ENCODE measurements around the gene SASS6. TPM values are rescaled to one million over a fixed set of nuclear protein-coding genes. Genes with fewer than 3 reads are reported as not detected.

SASS6 gene
- total RNA-seq, 1 experiment from 2014 or later = 7.5 TPM

- no peaks in the 10 kb centered on the region for H3K27me3 Mint-ChIP-seq (ENCODE audit: insufficient read depth, unreplicated experiment)
- no peak for DNase-seq (ENCODE audit: unreplicated experiment)
- CTCF ChIA-PET = interaction anchor here (0.6 kb wide), 1 partner anchor 280 kb away, joined by 3 read pairs; no protein-coding TSS in a partner anchor
- TF ChIP-seq CTCF (IDR thresholded peaks at IDR 0.05; ENCODE audit: unreplicated experiment) = no peak
- H3K36me3 Mint-ChIP-seq (ENCODE audit: insufficient read depth, unreplicated experiment) = peaks cover 6% of the 10 kb centered on the region
- intact Hi-C loops (cut with micrococcal nuclease) = no loop called here
- H3K4me3 Mint-ChIP-seq (ENCODE audit: unreplicated experiment) = no peak overlapping the region
- no peaks in the 10 kb centered on the region for H3K4me1 Mint-ChIP-seq (ENCODE audit: insufficient read depth, unreplicated experiment)
- no peak overlapping the region for H3K27ac Mint-ChIP-seq (ENCODE audit: low read depth, unreplicated experiment)
- POLR2A ChIA-PET = interaction anchor here (0.9 to 1.3 kb wide), 2 partner anchors 12 to 17 kb away, joined by 3 to 4 read pairs; no protein-coding TSS in a partner anchor
- BruUV-seq (replicated peaks) = no TSS peak
- no peaks in the 10 kb centered on the region for H3K9me3 Mint-ChIP-seq (ENCODE audit: unreplicated experiment)
Measured at GRCh38 chr1:100168051-100168450, 35.3 kb upstream of the SASS6 start.

- no peaks in the 10 kb centered on the region for H3K27me3 Mint-ChIP-seq (ENCODE audit: insufficient read depth, unreplicated experiment)
- DNase-seq (ENCODE audit: unreplicated experiment) = no peak
- ChIA-PET CTCF (interaction anchor here (0.7 to 0.8 kb wide), 2 partner anchors 19 to 22 kb away, joined by 3 to 5 read pairs; no protein-coding TSS in a partner anchor), POLR2A (interaction anchor here (2.0 kb wide), 1 partner anchor 11 kb away, joined by 4 read pairs; no protein-coding TSS in a partner anchor)
- intact Hi-C loops (cut with micrococcal nuclease) = no loop called here
- H3K9me3 Mint-ChIP-seq (ENCODE audit: unreplicated experiment) = no peaks in the 10 kb centered on the region
- no peaks in the 10 kb centered on the region for H3K4me1 Mint-ChIP-seq (ENCODE audit: insufficient read depth, unreplicated experiment)
- H3K27ac Mint-ChIP-seq (ENCODE audit: low read depth, unreplicated experiment) = no peak overlapping the region
- H3K36me3 Mint-ChIP-seq (ENCODE audit: insufficient read depth, unreplicated experiment) = peaks cover 6% of the 10 kb centered on the region
- TF ChIP-seq CTCF (IDR thresholded peaks at IDR 0.05; ENCODE audit: unreplicated experiment) = no peak
- H3K4me3 Mint-ChIP-seq (ENCODE audit: unreplicated experiment) = no peak overlapping the region
- BruUV-seq (replicated peaks) = no TSS peak
Measured at GRCh38 chr1:100164702-100165101, 32.0 kb upstream of the SASS6 start.

- H3K4me3 Mint-ChIP-seq (ENCODE audit: unreplicated experiment) = no peak overlapping the region
- no peak for TF ChIP-seq CTCF (IDR thresholded peaks at IDR 0.05; ENCODE audit: unreplicated experiment)
- H3K4me1 Mint-ChIP-seq (ENCODE audit: insufficient read depth, unreplicated experiment) = no peaks in the 10 kb centered on the region
- ChIA-PET POLR2A (interaction anchor here (2.0 kb wide), 1 partner anchor 10 kb away, joined by 4 read pairs; no protein-coding TSS in a partner anchor), CTCF (interaction anchor here (0.7 to 0.8 kb wide), 2 partner anchors 20 to 23 kb away, joined by 3 to 5 read pairs; no protein-coding TSS in a partner anchor)
- intact Hi-C loops (cut with micrococcal nuclease) = no loop called here
- no peaks in the 10 kb centered on the region for H3K27me3 Mint-ChIP-seq (ENCODE audit: insufficient read depth, unreplicated experiment)
- H3K27ac Mint-ChIP-seq (ENCODE audit: low read depth, unreplicated experiment) = no peak overlapping the region
- H3K36me3 Mint-ChIP-seq (ENCODE audit: insufficient read depth, unreplicated experiment) = peaks cover 6% of the 10 kb centered on the region
- no peak for DNase-seq (ENCODE audit: unreplicated experiment)
- no TSS peak for BruUV-seq (replicated peaks)
- no peaks in the 10 kb centered on the region for H3K9me3 Mint-ChIP-seq (ENCODE audit: unreplicated experiment)
Measured at GRCh38 chr1:100164216-100164615, 31.5 kb upstream of the SASS6 start.

GRCh38 chr1:100162881-100163280 is 30.2 kb upstream of the SASS6 start:
- no peak for DNase-seq (ENCODE audit: unreplicated experiment)
- POLR2A ChIA-PET = interaction anchor here (2.0 kb wide), 1 partner anchor 9 kb away, joined by 4 read pairs; no protein-coding TSS in a partner anchor
- intact Hi-C loops (cut with micrococcal nuclease) = no loop called here
- H3K27ac Mint-ChIP-seq (ENCODE audit: low read depth, unreplicated experiment) = no peak overlapping the region
- H3K4me3 Mint-ChIP-seq (ENCODE audit: unreplicated experiment) = no peak overlapping the region
- no peaks in the 10 kb centered on the region for H3K27me3 Mint-ChIP-seq (ENCODE audit: insufficient read depth, unreplicated experiment)
- H3K4me1 Mint-ChIP-seq (ENCODE audit: insufficient read depth, unreplicated experiment) = no peaks in the 10 kb centered on the region
- TF ChIP-seq CTCF (IDR thresholded peaks at IDR 0.05; ENCODE audit: unreplicated experiment) = no peak
- H3K9me3 Mint-ChIP-seq (ENCODE audit: unreplicated experiment) = no peaks in the 10 kb centered on the region
- CTCF ChIA-PET = interaction anchor here (0.7 kb wide), 1 partner anchor 296 kb away, joined by 3 read pairs; no protein-coding TSS in a partner anchor
- no TSS peak for BruUV-seq (replicated peaks)
- H3K36me3 Mint-ChIP-seq (ENCODE audit: insufficient read depth, unreplicated experiment) = peaks cover 6% of the 10 kb centered on the region

Data from MCF 10A (cell line).